PC-9 (cell line): ENCODE data around the gene SAPCD2.

Source experiments
- CTCF ChIP-seq: fragments of 200-600 bp; sonication (generic); conservative IDR thresholded peaks from 2 replicates; pipeline ENCODE4 v1.6.1; 2017; ENCODE audit warnings: mixed run types, antibody characterized with exemption, mild to moderate bottlenecking, moderate library complexity
- EZH2 ChIP-seq: fragments of 200-600 bp; sonication (generic); IDR thresholded peaks from 2 replicates; pipeline ENCODE4 v1.8.0; 2017; ENCODE audit warnings: antibody characterized with exemption, low read depth

GRCh38 chr9:137025517-137025966 lies 44.8 kb downstream of the SAPCD2 start:
- TF ChIP-seq CTCF = no peak
- no peak for TF ChIP-seq EZH2
